GM19239 (cell line): ENCODE measurements around the gene KCNAB1.

ENCODE experiments used
- DNase-seq: peaks from one replicate; pipeline ENCODE4 v3.0.0; 2011; ENCODE audit warnings: low spot score; ENCODE audit not compliant: insufficient read length
- FAIRE-seq: peaks from 2 replicates; lab custom pipeline; 2011; peaks lifted over from hg19 to GRCh38; lab: Jason Lieb, UNC

The KCNAB1 gene

GRCh38 chr3:156350781-156351180, 230.4 kb downstream of the KCNAB1 start:
- FAIRE-seq, result no peak
- no peak for DNase-seq

- no peak for FAIRE-seq
- DNase-seq, result no peak
These were observed 231.4 kb downstream of the KCNAB1 start for GRCh38 chr3:156351783-156352182.

GRCh38 chr3:156352728-156353127, 232.3 kb downstream of the KCNAB1 start:
- FAIRE-seq (no peak), DNase-seq (no peak)

- DNase-seq, result no peak
- no peak for FAIRE-seq
These were observed 233.2 kb downstream of the KCNAB1 start for GRCh38 chr3:156353563-156353962.

GRCh38 chr3:156356537-156357363, 236.4 kb downstream of the KCNAB1 start:
- FAIRE-seq (no peak), DNase-seq (no peak)

- no peak for DNase-seq
- no peak for FAIRE-seq
These were observed 237.9 kb downstream of the KCNAB1 start for GRCh38 chr3:156358232-156358631.

- FAIRE-seq, result no peak
These were observed 239.0 kb downstream of the KCNAB1 start for GRCh38 chr3:156359368-156359767.

GRCh38 chr3:156360083-156360482, 239.7 kb downstream of the KCNAB1 start:
- FAIRE-seq, result no peak
- no peak for DNase-seq

More at GRCh38 chr3:156359368-156359767, 239.0 kb downstream of the KCNAB1 start:
- no peak for DNase-seq

- FAIRE-seq, result no peak
- no peak for DNase-seq
These were observed 240.6 kb downstream of the KCNAB1 start for GRCh38 chr3:156360963-156361362.

GRCh38 chr3:156366559-156366958, 246.2 kb downstream of the KCNAB1 start:
- FAIRE-seq, result no peak

GRCh38 chr3:156368189-156368588, 247.8 kb downstream of the KCNAB1 start:
- no peak for FAIRE-seq
- no peak for DNase-seq

More at GRCh38 chr3:156366559-156366958, 246.2 kb downstream of the KCNAB1 start:
- DNase-seq, result no peak

GRCh38 chr3:156371701-156372100, 251.3 kb downstream of the KCNAB1 start:
- DNase-seq (no peak), FAIRE-seq (no peak)

- no peak for DNase-seq
- no peak for FAIRE-seq
These were observed 252.7 kb downstream of the KCNAB1 start for GRCh38 chr3:156373095-156373494.

GRCh38 chr3:156373654-156374053, 253.3 kb downstream of the KCNAB1 start:
- FAIRE-seq, result no peak
- DNase-seq, result no peak

- FAIRE-seq (no peak), DNase-seq (no peak)
These were observed 255.8 kb downstream of the KCNAB1 start for GRCh38 chr3:156376199-156376598.

- FAIRE-seq (no peak), DNase-seq (no peak)
These were observed 256.9 kb downstream of the KCNAB1 start for GRCh38 chr3:156377266-156377665.

- FAIRE-seq, result no peak
- DNase-seq, result no peak
These were observed 257.3 kb downstream of the KCNAB1 start for GRCh38 chr3:156377718-156378117.

GRCh38 chr3:156378871-156379270, 258.5 kb downstream of the KCNAB1 start:
- no peak for FAIRE-seq

GRCh38 chr3:156379327-156379726, 258.9 kb downstream of the KCNAB1 start:
- no peak for DNase-seq
- FAIRE-seq, result no peak

More at GRCh38 chr3:156378871-156379270, 258.5 kb downstream of the KCNAB1 start:
- no peak for DNase-seq

- FAIRE-seq, result no peak
- DNase-seq, result no peak
These were observed 260.9 kb downstream of the KCNAB1 start for GRCh38 chr3:156381253-156381652.

- DNase-seq, result peak; percentile 24
- FAIRE-seq, result peak; percentile 59
These were observed 262.3 kb downstream of the KCNAB1 start for GRCh38 chr3:156382458-156383346.
